Measurements from ENCODE around the gene MSI2. TPM values are rescaled to one million over a fixed set of nuclear protein-coding genes. Genes with fewer than 3 reads are reported as not detected.

MSI2 gene
- total and polyA plus RNA-seq, 7 donors: 37.6 to 133 (median 87.1) TPM

DNA sequence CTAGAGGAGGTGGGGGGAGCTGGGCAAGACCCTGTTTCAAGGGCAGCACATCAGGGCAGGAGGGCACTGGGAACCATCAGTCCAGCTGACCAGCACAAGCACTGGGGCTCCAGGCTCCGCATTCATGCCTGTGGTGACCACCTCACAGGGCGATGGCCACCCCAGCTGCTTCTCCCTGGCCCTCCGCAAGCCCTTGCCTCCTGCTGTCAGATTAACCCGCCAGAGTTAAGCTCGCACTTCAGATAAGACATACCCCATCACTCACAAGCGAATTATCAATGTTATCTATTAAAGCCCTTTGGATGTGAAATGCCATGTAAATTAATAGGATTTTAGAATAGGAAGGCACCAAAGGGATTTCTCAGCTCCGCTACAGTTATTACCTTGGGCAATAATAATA lies 383.8 kb downstream of the MSI2 start:
- Histone ChIP-seq H3K36me3 (ENCODE audit: insufficient read depth in 1 of 2, low read depth in 1 of 2) (peaks cover 0 to 4% of the 10 kb centered on the region in 2 donors), H3K27ac (no peak overlapping the region), H3K27me3 (ENCODE audit: insufficient read depth in 3 of 3, low read length in 2 of 3) (no peaks in the 10 kb centered on the region), H3K9me3 (no peaks in the 10 kb centered on the region), H3K4me3 (no peak overlapping the region), H3K4me1 (no peaks in the 10 kb centered on the region)
- TF ChIP-seq, protein P1, sequence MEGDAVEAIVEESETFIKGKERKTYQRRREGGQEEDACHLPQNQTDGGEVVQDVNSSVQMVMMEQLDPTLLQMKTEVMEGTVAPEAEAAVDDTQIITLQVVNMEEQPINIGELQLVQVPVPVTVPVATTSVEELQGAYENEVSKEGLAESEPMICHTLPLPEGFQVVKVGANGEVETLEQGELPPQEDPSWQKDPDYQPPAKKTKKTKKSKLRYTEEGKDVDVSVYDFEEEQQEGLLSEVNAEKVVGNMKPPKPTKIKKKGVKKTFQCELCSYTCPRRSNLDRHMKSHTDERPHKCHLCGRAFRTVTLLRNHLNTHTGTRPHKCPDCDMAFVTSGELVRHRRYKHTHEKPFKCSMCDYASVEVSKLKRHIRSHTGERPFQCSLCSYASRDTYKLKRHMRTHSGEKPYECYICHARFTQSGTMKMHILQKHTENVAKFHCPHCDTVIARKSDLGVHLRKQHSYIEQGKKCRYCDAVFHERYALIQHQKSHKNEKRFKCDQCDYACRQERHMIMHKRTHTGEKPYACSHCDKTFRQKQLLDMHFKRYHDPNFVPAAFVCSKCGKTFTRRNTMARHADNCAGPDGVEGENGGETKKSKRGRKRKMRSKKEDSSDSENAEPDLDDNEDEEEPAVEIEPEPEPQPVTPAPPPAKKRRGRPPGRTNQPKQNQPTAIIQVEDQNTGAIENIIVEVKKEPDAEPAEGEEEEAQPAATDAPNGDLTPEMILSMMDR (IDR thresholded peaks at IDR 0.05): no peak
- WGBS, 3 donors: 91 to 98% (median 92%) methylated on average over 7 of the region's 7 CpGs
- no peak for DNase-seq
- no peak for ATAC-seq
- intact Hi-C loops (cut with DNase I): no loop called here

DNA sequence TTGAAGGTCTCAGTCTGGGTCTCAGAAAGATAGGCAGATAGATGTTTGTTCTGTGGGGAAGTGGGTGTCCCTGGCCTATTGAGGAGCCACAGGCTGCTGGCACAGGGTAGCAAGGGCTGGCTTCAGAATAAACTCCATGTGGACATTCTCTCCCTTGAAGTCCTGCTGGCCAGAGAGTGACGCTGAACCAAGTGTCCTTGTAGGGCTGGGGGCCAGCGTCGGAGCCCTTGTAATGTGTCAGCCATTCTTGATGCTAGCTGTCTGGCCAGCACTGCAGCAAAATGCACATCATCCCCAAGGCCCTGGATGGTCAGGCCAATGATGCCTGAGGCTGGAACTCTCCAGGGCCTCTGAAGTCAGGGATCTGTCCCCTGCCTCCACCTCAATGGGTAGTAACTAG lies 385.4 kb downstream of the MSI2 start:
- DNase-seq: no peak
- WGBS, 3 donors: 53 to 95% (median 94%) methylated on average over 3 of the region's 3 CpGs
- H3K4me1 ChIP-seq: peaks cover 4% of the 10 kb centered on the region
- TF ChIP-seq, protein P1 (IDR thresholded peaks at IDR 0.05): no peak
- intact Hi-C loops (cut with DNase I): no loop called here
- H3K9me3 ChIP-seq: no peaks in the 10 kb centered on the region
- no peak overlapping the region for H3K4me3 ChIP-seq
- no peaks in the 10 kb centered on the region for H3K27me3 ChIP-seq (ENCODE audit: insufficient read depth in 3 of 3, low read length in 2 of 3)
- no peak overlapping the region for H3K27ac ChIP-seq
- no peak for ATAC-seq
- peaks cover 0 to 4% of the 10 kb centered on the region in 2 donors for H3K36me3 ChIP-seq (ENCODE audit: insufficient read depth in 1 of 2, low read depth in 1 of 2)

DNA sequence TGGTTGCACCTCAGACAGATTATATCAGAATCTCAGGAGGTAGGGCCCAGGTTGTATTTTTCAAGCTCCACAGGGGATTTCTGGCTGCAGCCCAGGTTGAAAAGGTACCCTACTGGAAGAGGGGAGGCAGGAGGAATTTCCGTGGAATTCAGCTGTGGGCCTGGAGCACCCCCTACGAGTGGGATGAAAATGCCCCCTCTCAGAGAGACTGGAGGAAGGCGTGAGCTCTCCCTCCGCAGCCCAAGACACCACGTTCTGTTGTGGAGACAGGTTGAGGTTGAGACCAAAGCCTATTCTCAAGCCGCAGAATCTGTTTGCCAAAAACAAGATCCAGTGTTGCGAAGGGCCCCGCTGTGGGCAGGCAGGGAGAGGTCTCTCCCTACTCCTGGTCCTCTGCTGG lies 386.7 kb downstream of the MSI2 start:
- intact Hi-C loops (cut with DNase I): no loop called here
- Histone ChIP-seq H3K27me3 (ENCODE audit: insufficient read depth in 3 of 3, low read length in 2 of 3) (no peaks in the 10 kb centered on the region), H3K36me3 (ENCODE audit: insufficient read depth in 1 of 2, low read depth in 1 of 2) (peaks cover 0 to 4% of the 10 kb centered on the region in 2 donors), H3K4me3 (no peak overlapping the region), H3K9me3 (no peaks in the 10 kb centered on the region), H3K4me1 (peaks cover 4% of the 10 kb centered on the region), H3K27ac (no peak overlapping the region)
- ATAC-seq: no peak
- no peak for DNase-seq
- TF ChIP-seq, protein P1 (IDR thresholded peaks at IDR 0.05): no peak
- WGBS, 3 donors: 94 to 97% (median 96%) methylated on average over 8 of the region's 8 CpGs

DNA sequence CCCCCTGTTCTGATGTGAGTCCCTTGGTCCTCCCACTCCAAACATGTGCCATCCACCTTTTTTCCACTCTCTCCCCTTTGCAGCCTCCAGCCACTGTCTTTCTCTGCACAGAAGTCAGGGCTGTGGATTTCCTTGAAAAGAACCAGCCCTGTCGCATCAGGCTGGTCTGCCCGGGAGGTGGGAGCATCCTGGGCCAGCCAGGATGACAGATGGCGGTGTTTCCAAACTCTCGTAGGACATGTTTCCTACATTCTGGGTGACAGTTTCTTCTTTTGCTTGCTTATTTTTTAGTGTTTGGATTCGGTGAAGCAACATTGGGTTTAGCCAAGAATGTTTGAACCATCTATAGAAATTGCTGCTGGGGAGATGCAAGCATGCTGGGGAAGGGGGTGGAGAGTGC lies 388.0 kb downstream of the MSI2 start:
- Histone ChIP-seq H3K4me1 (peaks cover 4% of the 10 kb centered on the region), H3K27me3 (ENCODE audit: insufficient read depth in 3 of 3, low read length in 2 of 3) (no peaks in the 10 kb centered on the region), H3K27ac (no peak overlapping the region), H3K36me3 (ENCODE audit: insufficient read depth in 1 of 2, low read depth in 1 of 2) (peaks cover 0 to 4% of the 10 kb centered on the region in 2 donors), H3K4me3 (no peak overlapping the region), H3K9me3 (no peaks in the 10 kb centered on the region)
- TF ChIP-seq, protein P1 (IDR thresholded peaks at IDR 0.05): no peak
- no peak for ATAC-seq
- intact Hi-C loops (cut with DNase I): no loop called here
- WGBS, 3 donors: 89 to 92% (median 89%) methylated on average over 5 of the region's 5 CpGs
- no peak for DNase-seq

DNA sequence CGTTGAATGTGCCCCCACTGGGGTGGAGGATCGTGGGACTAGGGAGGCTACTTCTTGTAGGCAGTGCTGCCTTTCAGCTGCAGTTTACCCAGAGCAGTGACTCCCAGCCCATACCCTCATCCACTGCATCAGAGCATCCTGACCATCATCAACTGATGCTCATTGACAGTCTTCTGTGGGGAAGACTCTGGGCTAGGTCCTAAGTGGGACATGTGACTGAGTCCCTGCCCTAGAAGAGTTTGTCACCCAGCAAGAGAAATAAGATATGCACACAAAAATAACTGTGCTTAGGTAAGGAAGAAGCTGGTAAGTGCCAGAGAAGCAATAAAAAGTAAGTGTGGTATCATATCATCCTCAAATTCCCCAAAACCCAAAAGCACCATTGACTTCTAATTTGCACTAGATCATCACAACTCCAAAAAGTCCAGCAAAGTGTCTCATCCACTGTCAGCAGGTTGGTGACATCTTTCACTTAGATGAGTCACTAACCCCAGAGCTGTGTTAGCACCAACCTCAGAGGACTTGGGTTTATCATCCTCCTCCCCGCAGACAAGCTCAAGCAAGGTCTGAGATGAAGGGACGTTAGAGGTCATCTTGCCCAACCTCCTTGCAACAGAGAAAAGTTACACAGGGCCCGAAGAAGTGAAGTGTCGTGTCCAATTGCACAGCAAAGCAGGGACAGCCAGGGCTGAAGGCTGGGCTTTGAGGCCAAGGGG lies 389.8 kb downstream of the MSI2 start:
- Histone ChIP-seq H3K27ac (no peak overlapping the region), H3K9me3 (no peaks in the 10 kb centered on the region), H3K4me1 (peaks cover 4% of the 10 kb centered on the region), H3K4me3 (no peak overlapping the region), H3K27me3 (ENCODE audit: insufficient read depth in 3 of 3, low read length in 2 of 3) (no peaks in the 10 kb centered on the region), H3K36me3 (ENCODE audit: insufficient read depth in 1 of 2, low read depth in 1 of 2) (peaks cover 0 to 4% of the 10 kb centered on the region in 2 donors)
- intact Hi-C loops (cut with DNase I): no loop called here
- WGBS, 3 donors: 66 to 92% (median 79%) methylated on average over 6 of the region's 6 CpGs
- TF ChIP-seq, protein P1 (IDR thresholded peaks at IDR 0.05): no peak
- DNase-seq (no peak), ATAC-seq (peak; percentile 73 to 85 (median 79))

Data from psoas muscle (tissue), 8 donors.